ENCODE results near the gene DEXI. TPM values are rescaled to one million over a fixed set of nuclear protein-coding genes. Genes with fewer than 3 reads are reported as not detected.

Gene DEXI
- total and polyA plus RNA-seq, 2 of the 13 experiments (the other 11 are each of a cell fraction or from before 2014, with no cell fraction given): 51.5 to 70.4 TPM

GRCh38 chr16:10918294-10919002, 23.8 kb downstream of the DEXI start (continued):
- no peak; the same call in 1 of the 2 replicates for TF ChIP-seq DRAP1 (CRISPR knock-in tag; IDR thresholded peaks at IDR 0.05)
- no peak for TF ChIP-seq ZNF704 (CRISPR knock-in tag; IDR thresholded peaks at IDR 0.05; ENCODE audit: borderline replicate concordance)
- peak; percentile 35; the same call in 1 of the 2 replicates for TF ChIP-seq ZNF607 (CRISPR knock-in tag; IDR thresholded peaks at IDR 0.05; ENCODE audit: borderline replicate concordance)
- peak; percentile 52; the same call in 1 of the 2 replicates for TF ChIP-seq KDM5B (CRISPR knock-in tag; IDR thresholded peaks at IDR 0.05; ENCODE audit: borderline replicate concordance)
- TF ChIP-seq ZMYM4 (CRISPR knock-in tag; IDR thresholded peaks at IDR 0.05): peak; percentile 38; the same call in 1 of the 2 replicates
- TF ChIP-seq TCF7 (IDR thresholded peaks at IDR 0.05; ENCODE audit: low read depth): no peak
- no peak for TF ChIP-seq ZSCAN20 (CRISPR knock-in tag; IDR thresholded peaks at IDR 0.05; ENCODE audit: borderline replicate concordance)
- no peak for TF ChIP-seq IKZF4 (CRISPR knock-in tag; IDR thresholded peaks at IDR 0.05; ENCODE audit: borderline replicate concordance, low read depth, not compliant biosample characterization)
- TF ChIP-seq ZNF207 (IDR thresholded peaks at IDR 0.05; ENCODE audit: borderline replicate concordance): no peak
- no peak for TF ChIP-seq DDIT3 (CRISPR knock-in tag; IDR thresholded peaks at IDR 0.05)
- peak; percentile 64; the same call in 1 of the 2 replicates for TF ChIP-seq PITX1 (CRISPR knock-in tag; IDR thresholded peaks at IDR 0.05)
- no peak for TF ChIP-seq ZNF512 (CRISPR knock-in tag; IDR thresholded peaks at IDR 0.05)
- TF ChIP-seq ATF7 (IDR thresholded peaks at IDR 0.05): no peak
- no peak for TF ChIP-seq ATF7 (CRISPR knock-in tag; IDR thresholded peaks at IDR 0.05)
- peak; percentile 34; the same call in 1 of the 2 replicates for TF ChIP-seq ZNF232 (CRISPR knock-in tag; IDR thresholded peaks at IDR 0.05; ENCODE audit: borderline replicate concordance)
- TF ChIP-seq PAX8 (CRISPR knock-in tag; IDR thresholded peaks at IDR 0.05; ENCODE audit: borderline replicate concordance): no peak
- no peak for TF ChIP-seq NFIB (CRISPR knock-in tag; IDR thresholded peaks at IDR 0.05; ENCODE audit: borderline replicate concordance)
- TF ChIP-seq DMAP1 (CRISPR knock-in tag; IDR thresholded peaks at IDR 0.05): 0 out of 2 replicates have a peak, but pooled peaks have one; percentile 49
- TF ChIP-seq MAFF (IDR thresholded peaks at IDR 0.05; ENCODE audit: low read depth, low read length): peak; percentile 5; the same call in 1 of the 2 replicates
- no peak for TF ChIP-seq TCF12 (IDR thresholded peaks at IDR 0.05)
- TF ChIP-seq TCF12 (CRISPR knock-in tag; IDR thresholded peaks at IDR 0.05): no peak
- 0 out of 2 replicates have a peak, but pooled peaks have one; percentile 45 for TF ChIP-seq MAFG (CRISPR knock-in tag; IDR thresholded peaks at IDR 0.05)
- no peak for TF ChIP-seq PLRG1 (conservative IDR thresholded peaks at IDR 0.05)
- TF ChIP-seq MLX (CRISPR knock-in tag; IDR thresholded peaks at IDR 0.05): no peak; the same call in 1 of the 2 replicates
- no peak for TF ChIP-seq KLF13 (CRISPR knock-in tag; IDR thresholded peaks at IDR 0.05)
- TF ChIP-seq E2F5 (CRISPR knock-in tag; conservative IDR thresholded peaks at IDR 0.05): no peak
- peak; percentile 47; the same call in 1 of the 2 replicates for TF ChIP-seq BRD4 (CRISPR knock-in tag; IDR thresholded peaks at IDR 0.05)
